8988T (cell line): ENCODE results near the gene LRFN2.

Source experiments
- DNase-seq: peaks from one replicate; pipeline ENCODE4 v3.0.0; 2011

LRFN2 gene

GRCh38 chr6:40509716-40510260 lies 77.4 kb downstream of the LRFN2 start:
- DNase-seq = no peak

GRCh38 chr6:40509086-40509485 lies 78.1 kb downstream of the LRFN2 start:
- DNase-seq = no peak

DNA sequence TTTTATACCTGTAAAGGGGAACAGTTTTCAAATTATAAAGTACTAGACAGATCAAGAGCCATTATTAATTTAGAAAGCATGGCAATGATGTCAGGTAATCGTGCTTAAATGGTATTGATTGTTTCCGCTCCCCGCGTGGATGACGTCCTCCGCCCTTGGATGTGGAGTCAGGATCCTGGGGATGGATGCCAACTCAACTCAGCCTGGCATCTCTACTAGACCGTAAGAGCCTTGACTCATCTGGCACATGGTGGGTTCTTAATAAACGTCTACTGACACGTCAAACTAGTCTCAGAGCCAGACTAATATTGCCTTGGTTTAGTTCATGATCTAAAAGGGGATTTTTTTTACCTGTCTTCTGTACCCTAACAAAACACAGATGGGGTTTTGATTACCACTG lies 80.2 kb downstream of the LRFN2 start:
- DNase-seq = no peak

- no peak for DNase-seq
Observed at GRCh38 chr6:40505191-40505810, 81.9 kb downstream of the LRFN2 start.

GRCh38 chr6:40504274-40504673 lies 82.9 kb downstream of the LRFN2 start:
- DNase-seq = no peak

- DNase-seq = no peak
Observed at GRCh38 chr6:40500227-40500626, 86.9 kb downstream of the LRFN2 start.

GRCh38 chr6:40499215-40499614 lies 87.9 kb downstream of the LRFN2 start:
- DNase-seq = no peak

- no peak for DNase-seq
Observed at GRCh38 chr6:40498148-40498547, 89.0 kb downstream of the LRFN2 start.

GRCh38 chr6:40492187-40492586 lies 95.0 kb downstream of the LRFN2 start:
- no peak for DNase-seq

DNA sequence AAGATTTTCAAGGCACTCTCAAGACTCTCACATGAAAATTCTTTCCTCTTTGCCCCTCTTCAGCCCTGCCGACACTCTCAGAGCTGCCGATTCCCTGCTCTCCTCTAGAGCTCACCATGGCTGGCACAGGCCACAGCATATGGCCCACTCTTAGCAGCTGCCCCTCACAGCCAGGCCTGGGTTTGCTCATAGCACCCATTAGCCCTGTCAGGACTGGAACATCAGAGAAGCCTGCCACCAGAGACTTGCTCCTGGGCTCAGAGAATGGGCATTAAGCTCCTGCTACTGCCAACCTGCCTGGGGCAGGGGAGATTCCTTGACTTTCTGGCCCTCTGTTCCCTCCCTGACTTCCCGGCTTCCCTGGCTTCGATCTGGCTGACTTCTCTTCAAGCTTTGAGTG lies 96.7 kb downstream of the LRFN2 start:
- DNase-seq = no peak

- DNase-seq = no peak
Observed at GRCh38 chr6:40489798-40490197, 97.4 kb downstream of the LRFN2 start.

GRCh38 chr6:40486576-40486975 lies 100.6 kb downstream of the LRFN2 start:
- DNase-seq = no peak

DNA sequence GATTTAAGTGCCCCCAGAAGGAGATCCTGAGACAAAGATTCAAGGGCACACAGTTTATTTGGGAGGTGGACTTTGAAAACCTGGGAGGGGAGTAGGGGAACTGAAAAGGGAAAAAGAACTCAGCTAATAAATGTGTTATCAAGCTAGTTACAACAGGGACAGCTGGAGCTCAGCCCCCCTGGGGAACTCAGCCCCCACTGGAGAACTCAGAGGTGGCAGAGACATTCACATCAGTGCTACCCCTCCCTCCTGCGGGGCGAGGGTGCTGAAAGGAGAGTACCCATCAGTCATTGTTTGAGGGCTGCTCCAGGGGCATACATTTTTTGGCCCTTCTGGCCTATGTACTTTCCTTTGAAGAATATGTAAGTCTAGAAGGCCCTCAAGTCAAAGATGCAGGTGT lies 101.4 kb downstream of the LRFN2 start:
- no peak for DNase-seq

- DNase-seq = no peak
Observed at GRCh38 chr6:40485300-40485699, 101.9 kb downstream of the LRFN2 start.

DNA sequence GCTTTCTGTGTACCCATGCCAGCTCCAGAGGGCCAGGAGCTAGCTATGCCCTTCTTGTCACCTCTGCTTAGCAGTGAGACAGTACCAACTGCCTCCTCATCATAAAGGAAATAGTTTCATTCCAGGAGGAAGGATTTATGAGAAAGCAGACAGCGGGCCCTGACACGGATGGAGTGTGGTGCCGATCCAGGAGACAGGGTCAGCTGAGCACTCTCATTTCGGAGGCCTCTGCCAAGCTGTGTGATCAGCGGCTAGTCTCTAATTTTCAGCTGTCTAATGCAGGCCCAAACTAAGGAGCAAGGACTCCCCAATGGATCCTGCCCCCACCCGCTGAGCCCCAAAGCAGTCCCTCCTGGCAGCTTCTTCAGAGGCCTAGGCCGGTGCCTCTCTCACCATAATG lies 103.1 kb downstream of the LRFN2 start:
- no peak for DNase-seq

DNA sequence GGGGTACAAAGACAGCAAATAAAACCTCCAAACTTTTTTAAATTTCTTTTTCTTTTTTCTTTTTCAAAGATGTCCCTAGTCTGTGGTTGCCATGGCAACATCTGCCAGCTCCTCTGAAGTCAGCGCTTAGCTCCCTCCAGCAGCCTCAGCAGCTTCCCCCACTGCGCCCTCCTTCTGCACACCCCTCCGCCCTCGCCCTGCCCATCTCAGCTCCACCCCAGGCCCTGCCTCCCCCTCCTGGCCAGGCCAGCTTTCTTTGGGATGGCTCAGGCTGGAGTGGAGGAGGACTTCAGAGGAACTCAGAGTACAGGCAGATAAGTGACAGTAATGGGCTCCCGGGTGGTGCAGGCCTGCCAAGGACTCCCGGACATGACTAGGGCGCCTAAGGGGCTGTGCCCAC lies 104.6 kb downstream of the LRFN2 start:
- DNase-seq = no peak

GRCh38 chr6:40480678-40481077 lies 106.5 kb downstream of the LRFN2 start:
- no peak for DNase-seq

DNA sequence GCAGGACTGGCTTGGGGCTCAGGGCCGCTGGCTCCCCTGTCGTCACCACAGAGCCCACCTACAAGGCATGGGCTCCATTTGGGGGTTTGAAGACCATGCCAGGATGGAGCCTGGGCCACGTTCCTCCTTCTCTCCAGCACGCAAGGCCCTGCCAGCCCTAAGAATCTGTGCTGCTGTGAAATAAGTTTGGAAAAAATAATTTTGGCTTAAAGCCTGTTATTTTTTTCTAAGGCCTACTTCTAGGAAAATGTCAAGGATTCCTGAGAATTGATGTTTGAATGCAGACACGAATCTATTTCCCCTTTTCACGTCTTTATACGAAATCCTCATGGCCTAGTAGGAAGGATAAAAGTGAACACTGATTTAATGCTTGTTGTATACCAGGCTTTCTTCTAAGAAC lies 107.5 kb downstream of the LRFN2 start:
- DNase-seq = no peak

DNA sequence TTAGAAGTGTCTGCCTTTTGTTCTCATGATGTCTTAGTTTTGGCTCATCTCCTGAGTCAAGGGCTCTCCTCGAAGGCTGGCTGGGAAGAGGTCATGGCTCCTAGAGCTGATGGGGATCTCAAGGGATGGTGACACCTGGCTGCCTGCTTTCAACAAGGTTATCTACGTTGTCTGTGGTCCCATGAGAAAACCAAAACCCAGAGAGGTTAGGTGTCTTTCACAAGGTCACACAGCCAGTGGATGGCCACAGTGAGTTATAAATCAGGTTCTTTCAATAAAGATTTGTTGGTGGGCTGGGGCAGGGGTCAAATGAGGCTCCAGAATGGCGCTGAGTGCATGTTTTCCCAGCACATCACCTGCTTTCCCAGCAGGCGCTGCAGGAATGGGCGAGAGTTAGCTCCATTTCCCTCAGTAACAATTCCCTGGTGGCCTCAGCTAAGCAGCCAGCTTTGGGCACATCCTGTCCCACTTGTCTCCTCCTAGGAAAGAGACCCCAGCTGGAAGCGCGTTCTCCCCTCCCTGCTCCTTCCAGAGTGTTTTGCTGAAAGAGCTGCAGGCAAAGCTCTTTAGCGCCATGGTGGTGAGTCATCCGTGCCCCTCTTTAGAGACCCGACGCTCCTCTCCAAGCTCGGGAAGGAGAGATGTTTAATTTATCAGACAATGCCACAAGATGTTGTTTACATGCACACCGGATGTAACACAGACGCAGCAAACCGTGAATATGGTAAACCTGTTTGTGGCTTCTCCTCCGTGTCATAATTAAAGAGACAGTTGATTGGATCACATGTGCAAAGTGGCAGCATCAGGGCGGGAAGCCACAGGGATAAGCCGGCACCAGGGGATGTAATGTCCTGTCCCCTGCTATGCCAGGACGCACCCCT lies 109.7 kb downstream of the LRFN2 start:
- no peak for DNase-seq

- DNase-seq = no peak
Observed at GRCh38 chr6:40476673-40477072, 110.5 kb downstream of the LRFN2 start.

DNA sequence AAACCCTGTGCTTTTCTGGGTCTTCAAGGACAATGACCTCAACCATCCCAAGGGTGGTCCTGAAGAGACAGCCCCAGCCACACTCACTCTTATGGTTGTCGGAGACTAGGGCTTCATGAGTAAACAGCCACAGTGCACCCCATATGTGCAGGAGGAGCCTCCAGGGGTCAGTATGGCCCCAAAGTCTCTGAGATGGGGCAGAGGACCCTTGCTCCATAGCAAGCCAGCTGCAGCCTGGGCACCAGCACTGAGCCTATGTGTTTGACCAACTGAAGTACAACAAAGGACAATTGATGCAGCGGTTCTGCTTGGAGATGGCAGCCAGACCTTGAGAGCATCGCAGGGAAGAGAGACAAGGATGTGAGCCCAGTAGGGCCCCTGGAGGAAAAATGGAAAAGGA lies 112.2 kb downstream of the LRFN2 start:
- no peak for DNase-seq

DNA sequence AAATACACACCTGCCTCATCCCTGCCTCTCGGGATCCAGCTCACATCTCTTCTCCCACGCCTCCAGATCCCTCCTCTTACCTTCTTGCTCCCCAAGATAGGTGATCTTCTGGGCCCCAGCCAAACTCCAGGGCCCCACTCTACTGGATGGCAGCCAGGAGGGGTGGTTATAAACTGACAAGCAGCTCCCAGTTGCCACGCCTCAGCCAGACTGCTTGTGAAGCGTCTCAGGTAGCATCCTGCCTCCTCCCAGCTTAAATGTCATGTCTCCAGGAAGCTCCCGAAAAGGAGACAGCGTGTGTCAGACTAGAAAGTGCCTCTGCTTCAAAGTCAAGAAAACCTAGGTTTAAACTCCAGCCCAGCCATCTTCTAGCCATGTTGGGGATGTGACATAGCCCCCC lies 114.1 kb downstream of the LRFN2 start:
- DNase-seq = no peak

DNA sequence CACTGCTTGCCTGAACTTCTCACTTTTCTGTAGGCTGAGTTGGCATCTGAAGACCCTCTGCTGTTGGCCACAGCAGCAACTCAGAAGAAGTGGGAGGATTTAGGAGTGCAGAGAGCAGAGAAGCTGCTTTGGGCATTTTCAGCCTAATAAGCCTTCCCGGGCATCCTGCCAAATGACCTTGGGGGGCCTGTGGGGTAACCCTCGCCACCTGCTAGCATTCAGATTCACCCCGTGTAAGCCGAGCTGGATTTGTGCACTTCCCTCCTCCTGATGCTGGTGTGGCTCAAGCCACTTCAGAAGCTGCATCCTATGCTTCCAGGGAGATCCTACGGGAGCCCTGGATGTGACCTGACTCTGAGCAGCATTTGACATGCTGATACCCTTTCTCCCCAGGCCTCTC lies 114.8 kb downstream of the LRFN2 start:
- no peak for DNase-seq

- no peak for DNase-seq
Observed at GRCh38 chr6:40471243-40471642, 115.9 kb downstream of the LRFN2 start.
